Uterus (tissue), 4 donors: ENCODE data around the gene TNFAIP8L1. TPM values are rescaled to one million over a fixed set of nuclear protein-coding genes. Genes with fewer than 3 reads are reported as not detected.
A peak's percentile ranks its signal among the peaks of the same experiment; 100 is the strongest.

ENCODE experiments used
- DNase-seq, 2 donors: peaks; one replicate each; pipeline ENCODE4 v3.0.0-alpha.2; 2019 to 2020
- H3K27ac ChIP-seq, 2 donors: fragments of 200-600 bp; sonication (generic); 1 replicate in 1 of 2; 2 replicates in 1 of 2; pipeline ENCODE4 v1.5.1; 2016 to 2018
- H3K27me3 ChIP-seq, 2 donors: fragments of 200-600 bp; sonication (generic); one replicate each; pipeline ENCODE4 v1.5.1; 2018 to 2019; ENCODE audit warnings: control low read depth in 1 of 2
- H3K36me3 ChIP-seq, 2 donors: fragments of 200-600 bp; sonication (generic); one replicate each; pipeline ENCODE4 v1.5.1; 2019; ENCODE audit warnings: control low read depth in 1 of 2
- H3K4me1 ChIP-seq, 2 donors: fragments of 200-600 bp; sonication (generic); one replicate each; pipeline ENCODE4 v1.5.1; 2018 to 2019; ENCODE audit warnings: control low read depth in 1 of 2
- H3K4me3 ChIP-seq, 2 donors: fragments of 200-600 bp; sonication (generic); 1 replicate in 1 of 2; 2 replicates in 1 of 2; pipeline ENCODE4 v1.5.1; 2018 to 2019; ENCODE audit warnings: mild to moderate bottlenecking in 1 of 2
- H3K9me3 ChIP-seq, 2 donors: fragments of 200-600 bp; sonication (generic); one replicate each; pipeline ENCODE4 v1.5.1; 2019; ENCODE audit warnings: control low read depth in 1 of 2
- CTCF ChIP-seq, 4 experiments: fragments of 200-600 bp in 2 of 4; fragments of 450-650 bp in 2 of 4; sonication (generic) in 2 of 4; IDR thresholded peaks; one replicate each; pipeline ENCODE4 v1.5.1; 2016 to 2019; ENCODE audit warnings: antibody characterized with exemption in 4 of 4, mild to moderate bottlenecking in 2 of 4, moderate library complexity in 1 of 4
- POLR2A ChIP-seq, 2 donors: fragments of 450-650 bp; IDR thresholded peaks; one replicate each; pipeline ENCODE4 v1.6.1; 2016; ENCODE audit warnings: antibody characterized with exemption in 2 of 2, mild to moderate bottlenecking in 1 of 2, moderate library complexity in 1 of 2
- intact Hi-C: fragments of 100-400 bp; cut with DNase I; formaldehyde crosslinking; loops from one replicate; pipeline ENCODE4 v1.15.1; 2023; ENCODE audit warnings: low total_unique reads
- total RNA-seq, 4 donors: library from RNA; depleted of rRNA in 3 of 4; stranded (reverse); fragments of >200 nt in 3 of 4; gene quantifications; one replicate each; pipeline versions ENCODE4 v1.1.0 to v1.2.4, GENCODE V29; 2014 to 2023
- donor health status: DM: yes; HTN: yes; CAD: no.

The TNFAIP8L1 gene
- total RNA-seq, 4 donors from 2014 or later = 0.77 to 20.6 (median 9.1) TPM

- Histone ChIP-seq H3K9me3 (no peaks in the 10 kb centered on the region), H3K4me1 (peaks cover 0 to 18% of the 10 kb centered on the region in 2 donors), H3K27me3 (no peaks in the 10 kb centered on the region), H3K27ac (no peak overlapping the region), H3K4me3 (no peak overlapping the region), H3K36me3 (no peaks in the 10 kb centered on the region)
- DNase-seq = no peak
- intact Hi-C loops = no loop called here
- no peak for TF ChIP-seq CTCF (IDR thresholded peaks at IDR 0.05)
- TF ChIP-seq POLR2A (IDR thresholded peaks at IDR 0.05) = no peak
Measured at GRCh38 chr19:4636761-4637160, 2.6 kb upstream of the TNFAIP8L1 start.

GRCh38 chr19:4638317-4638716 lies 999 bp upstream of the TNFAIP8L1 start:
- no peaks in the 10 kb centered on the region for H3K9me3 ChIP-seq
- TF ChIP-seq POLR2A (IDR thresholded peaks at IDR 0.05) (no peak), CTCF (IDR thresholded peaks at IDR 0.05) (no peak)

GRCh38 chr19:4639531-4640246 lies 373 bp downstream of the TNFAIP8L1 start:
- intact Hi-C loops = no loop called here
- TF ChIP-seq CTCF (IDR thresholded peaks at IDR 0.05) (peak in 1 of 4 experiments; percentile 6), POLR2A (IDR thresholded peaks at IDR 0.05) (peak in 1 of 2 donors; percentile 10)
- Histone ChIP-seq H3K4me3 (peak overlapping the region; percentile 63 to 66), H3K4me1 (peaks cover 0 to 18% of the 10 kb centered on the region in 2 donors), H3K27ac (peak overlapping the region; percentile 66 to 76), H3K9me3 (no peaks in the 10 kb centered on the region), H3K27me3 (no peaks in the 10 kb centered on the region), H3K36me3 (no peaks in the 10 kb centered on the region)
- peak; percentile 49 to 53 for DNase-seq

More at GRCh38 chr19:4638317-4638716, 999 bp upstream of the TNFAIP8L1 start:
- H3K36me3 ChIP-seq = no peaks in the 10 kb centered on the region
- H3K4me1 ChIP-seq = peaks cover 0 to 18% of the 10 kb centered on the region in 2 donors
- H3K27ac ChIP-seq = peak overlapping the region; percentile 64 to 76
- peak in 1 of 2 donors; percentile 37 for DNase-seq
- intact Hi-C loops = no loop called here
- H3K4me3 ChIP-seq = no peak overlapping the region
- H3K27me3 ChIP-seq = no peaks in the 10 kb centered on the region

GRCh38 chr19:4640247-4641000 lies 1.1 kb downstream of the TNFAIP8L1 start:
- TF ChIP-seq POLR2A (IDR thresholded peaks at IDR 0.05) = no peak
- TF ChIP-seq CTCF (IDR thresholded peaks at IDR 0.05) = no peak
- Histone ChIP-seq H3K4me3 (peak overlapping the region; percentile 63 to 66), H3K9me3 (no peaks in the 10 kb centered on the region), H3K27me3 (no peaks in the 10 kb centered on the region), H3K36me3 (no peaks in the 10 kb centered on the region), H3K4me1 (peaks cover 0 to 18% of the 10 kb centered on the region in 2 donors), H3K27ac (peak overlapping the region; percentile 66 to 76)
- intact Hi-C loops = no loop called here
- no peak for DNase-seq

GRCh38 chr19:4641132-4641531 lies 1.8 kb downstream of the TNFAIP8L1 start:
- no peak for TF ChIP-seq POLR2A (IDR thresholded peaks at IDR 0.05)
- no peak for TF ChIP-seq CTCF (IDR thresholded peaks at IDR 0.05)
- intact Hi-C loops = no loop called here
- Histone ChIP-seq H3K9me3 (no peaks in the 10 kb centered on the region), H3K27ac (no peak overlapping the region), H3K36me3 (no peaks in the 10 kb centered on the region), H3K4me3 (no peak overlapping the region), H3K4me1 (peaks cover 0 to 15% of the 10 kb centered on the region in 2 donors), H3K27me3 (no peaks in the 10 kb centered on the region)
- no peak for DNase-seq
